GM18519 (cell line): Measurements from ENCODE around the gene GAL.
"Not testable (repeated sequence)": the region's sequence is repeated elsewhere in the genome, so short reads cannot be mapped to it uniquely, and the experiment has no call there.

Experiments used
- ATAC-seq: cut with Tn5 transposase; IDR thresholded peaks from one replicate; pipeline ENCODE4 v1.9.1; 2021; ENCODE audit warnings: mild to moderate bottlenecking, moderate library complexity; ENCODE audit not compliant: unreplicated experiment, low FRiP score

GAL gene

DNA sequence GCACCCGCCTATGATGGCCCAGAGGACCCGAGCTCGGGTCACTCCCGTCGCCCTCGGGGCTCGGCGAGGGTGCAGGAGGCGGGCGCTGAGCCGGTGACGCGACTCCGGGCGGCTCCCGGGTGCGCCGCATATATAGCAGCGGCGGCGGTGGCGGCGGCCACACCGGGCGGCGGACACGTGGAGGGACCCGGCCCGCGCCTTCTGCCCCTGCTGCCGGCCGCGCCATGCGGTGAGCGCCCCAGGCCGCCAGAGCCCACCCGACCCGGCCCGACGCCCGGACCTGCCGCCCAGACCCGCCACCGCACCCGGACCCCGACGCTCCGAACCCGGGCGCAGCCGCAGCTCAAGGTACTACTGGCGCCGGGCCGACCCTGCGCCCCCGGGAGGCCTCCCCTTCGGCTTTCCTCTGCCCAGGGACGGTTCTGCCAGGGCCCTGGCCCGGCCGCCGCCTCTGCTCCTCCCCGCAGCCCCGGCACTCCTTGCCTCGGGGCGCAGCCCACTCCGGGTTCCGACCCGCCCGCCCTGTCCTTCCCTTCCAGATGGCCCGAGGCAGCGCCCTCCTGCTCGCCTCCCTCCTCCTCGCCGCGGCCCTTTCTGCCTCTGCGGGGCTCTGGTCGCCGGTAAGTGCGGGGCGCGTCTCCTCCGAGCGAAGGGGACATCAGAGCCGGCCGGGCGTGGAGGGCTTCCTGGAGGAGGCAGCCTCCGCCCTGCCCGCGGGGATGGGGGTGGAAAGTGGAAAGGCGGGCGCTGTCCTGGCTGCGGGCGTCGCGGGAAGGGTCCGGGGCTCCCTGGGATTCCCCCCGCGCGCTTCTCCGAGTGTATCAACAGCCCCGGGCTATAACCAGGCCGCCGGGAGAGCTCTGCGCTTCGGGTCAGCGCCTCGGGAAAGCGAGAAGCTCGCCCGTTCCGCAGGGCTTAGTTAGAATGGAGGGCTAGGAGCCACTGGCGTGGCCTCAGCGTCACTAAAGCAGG lies at the start of gene GAL:
Gene GAL (plus strand): TSS at position 160 of the 972 bp plus-strand sequence. CDS start 380 bp downstream, at position 540.
- no peak for ATAC-seq

- ATAC-seq, result not testable (repeated sequence)
Observed at GRCh38 chr11:68634606-68635005, 49.7 kb upstream of the GAL start.

DNA sequence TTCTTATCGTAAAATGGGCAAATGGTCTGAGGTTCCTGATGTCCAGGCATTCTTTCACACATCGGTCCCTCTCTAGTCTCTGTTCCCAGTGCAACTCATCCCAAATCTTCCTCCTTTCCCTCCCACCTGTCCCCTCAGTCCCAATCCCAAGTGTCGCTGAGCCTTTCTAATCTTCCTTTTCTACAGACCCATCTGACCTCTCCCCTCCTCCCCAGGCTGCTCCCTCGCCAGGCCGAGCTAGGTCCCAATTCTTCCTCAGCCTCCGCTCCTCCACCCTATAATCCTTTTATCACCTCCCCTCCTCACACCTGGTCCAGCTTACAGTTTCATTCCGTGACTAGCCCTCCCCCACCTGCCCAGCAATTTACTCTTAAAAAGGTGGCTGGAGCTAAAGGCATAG lies 49.2 kb upstream of the GAL start:
- ATAC-seq, result not testable (repeated sequence)

DNA sequence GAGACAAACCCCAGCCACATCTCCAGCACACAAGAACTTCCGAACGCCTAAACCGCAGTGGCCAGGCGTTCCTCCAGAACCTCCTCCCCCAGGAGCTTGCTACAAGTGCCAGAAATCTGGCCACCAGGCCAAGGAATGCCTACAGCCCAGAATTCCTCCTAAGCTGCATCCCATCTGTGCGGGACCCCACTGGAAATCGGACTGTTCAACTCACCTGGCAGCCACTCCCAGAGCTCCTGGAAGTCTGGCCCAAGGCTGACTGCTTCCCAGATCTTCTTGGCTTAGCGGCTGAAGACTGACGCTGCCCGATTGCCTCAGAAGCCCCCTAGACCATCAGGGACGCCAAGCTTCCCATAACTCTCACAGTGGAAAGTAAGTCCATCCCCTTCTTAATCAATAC lies 48.5 kb upstream of the GAL start:
- ATAC-seq, result not testable (repeated sequence)

GRCh38 chr11:68639322-68639721 lies 45.0 kb upstream of the GAL start:
- ATAC-seq, result not testable (repeated sequence)

DNA sequence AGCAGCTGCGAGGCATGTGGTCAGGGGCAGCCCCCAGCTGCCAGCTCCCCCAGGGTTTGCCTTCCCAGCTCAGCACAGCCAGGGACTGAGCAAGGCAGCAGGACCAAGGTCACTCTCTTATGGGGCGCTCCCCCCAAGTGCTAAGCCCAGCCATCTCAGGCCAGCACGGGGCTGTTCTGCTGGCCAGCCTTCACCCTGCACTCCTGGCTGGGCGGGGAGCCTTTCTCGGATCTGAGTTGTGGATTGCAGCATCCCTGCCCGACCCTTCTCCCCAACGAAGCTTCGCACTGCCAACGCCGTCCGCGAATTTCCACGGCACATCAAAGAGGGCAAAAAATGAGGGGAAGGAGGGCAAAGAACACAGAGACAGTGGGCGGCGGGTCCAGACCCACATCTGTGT lies 42.5 kb upstream of the GAL start:
- no peak for ATAC-seq

DNA sequence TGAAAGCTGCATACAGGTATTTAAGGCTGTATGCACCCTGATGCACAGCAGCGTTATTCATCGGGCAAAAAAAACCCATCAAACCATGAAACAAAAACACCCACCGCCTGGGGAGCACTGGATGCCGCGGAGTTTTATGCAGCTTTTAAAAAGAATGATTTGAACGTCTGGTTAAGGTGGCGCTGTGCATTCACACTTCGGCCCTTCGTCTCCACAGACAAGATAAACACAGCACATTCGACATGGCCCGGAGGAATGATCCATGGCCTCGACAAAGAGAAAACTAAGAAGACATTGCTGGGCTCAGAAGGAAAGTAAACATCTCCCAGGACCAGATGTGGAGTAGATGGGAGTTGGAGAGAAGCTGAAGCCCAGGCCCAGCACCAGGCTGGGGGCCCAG lies 40.8 kb upstream of the GAL start:
- no peak for ATAC-seq

GRCh38 chr11:68646832-68647231 lies 37.5 kb upstream of the GAL start:
- no peak for ATAC-seq

DNA sequence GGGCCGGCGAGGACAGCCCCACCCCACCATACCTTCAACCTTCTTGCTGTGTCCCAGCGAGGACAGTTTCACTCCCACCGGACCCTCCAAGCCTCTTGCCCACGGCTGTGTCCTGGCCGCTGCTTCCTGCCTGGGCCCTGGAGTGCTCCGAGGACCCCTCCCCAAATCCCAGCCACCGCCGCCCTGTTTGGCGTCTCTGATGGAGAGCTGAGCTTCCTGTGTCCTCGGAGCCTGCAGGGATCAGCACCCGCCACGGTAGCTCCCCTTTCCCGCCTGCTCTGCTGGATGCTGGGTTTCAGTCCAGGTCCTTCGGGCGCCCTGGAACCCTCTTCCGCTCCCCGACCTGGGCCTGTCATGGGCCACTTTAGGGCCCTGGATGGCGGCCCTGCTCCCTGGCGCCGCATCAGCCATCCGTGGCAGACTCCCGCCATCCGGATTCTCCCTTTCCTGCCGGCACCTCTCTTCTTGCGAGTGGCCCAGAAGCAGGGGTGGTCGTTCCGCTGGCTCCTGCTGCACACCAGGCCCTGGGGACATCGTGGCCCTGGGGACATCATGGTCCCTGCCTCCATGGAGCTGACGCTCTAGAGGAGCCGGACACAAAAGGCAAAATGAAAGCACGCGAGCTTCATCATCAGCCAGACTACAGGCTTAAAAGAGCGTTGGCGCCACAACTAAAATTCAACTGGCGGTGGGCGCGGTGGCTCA lies 34.3 kb upstream of the GAL start:
- no peak for ATAC-seq

- no peak for ATAC-seq
Observed at GRCh38 chr11:68650801-68651200, 33.5 kb upstream of the GAL start.

- ATAC-seq, result no peak
Observed at GRCh38 chr11:68651208-68651984, 32.9 kb upstream of the GAL start.

DNA sequence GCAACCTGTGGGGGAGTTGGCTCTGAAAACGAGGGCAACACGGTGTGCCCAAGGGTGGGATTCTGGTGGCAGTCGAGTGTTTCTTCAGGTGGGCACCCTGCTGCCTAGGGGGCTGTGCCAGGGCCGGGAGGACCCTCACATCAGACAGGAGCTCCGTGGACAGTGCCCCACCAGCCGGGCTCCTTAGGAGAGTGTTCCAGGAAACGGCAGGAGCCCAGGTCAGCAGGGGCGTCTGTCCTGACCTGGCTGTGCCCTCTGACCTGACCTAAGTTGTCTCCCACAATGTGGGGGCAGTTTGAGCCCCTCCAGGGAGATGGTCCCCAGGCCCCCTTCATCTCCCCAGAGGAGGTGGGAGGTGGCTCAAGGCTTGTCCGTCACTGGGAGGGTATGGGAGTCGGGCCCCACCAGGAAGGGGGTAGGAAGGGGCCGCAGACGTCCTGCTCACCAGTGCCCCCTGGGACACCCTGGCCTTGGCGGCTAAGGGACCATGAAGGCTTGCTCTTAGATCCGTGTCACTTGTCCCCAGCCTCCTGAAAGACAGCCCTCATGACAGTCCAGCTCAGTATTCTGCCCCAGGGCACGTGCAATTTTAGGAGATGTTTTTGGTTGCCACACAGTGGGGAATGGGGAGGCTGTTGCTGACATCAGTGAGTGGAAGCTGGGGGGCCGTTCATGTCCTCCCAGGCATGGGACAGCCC lies 32.2 kb upstream of the GAL start:
- ATAC-seq, result no peak

- ATAC-seq, result no peak
Observed at GRCh38 chr11:68652683-68653156, 31.6 kb upstream of the GAL start.

DNA sequence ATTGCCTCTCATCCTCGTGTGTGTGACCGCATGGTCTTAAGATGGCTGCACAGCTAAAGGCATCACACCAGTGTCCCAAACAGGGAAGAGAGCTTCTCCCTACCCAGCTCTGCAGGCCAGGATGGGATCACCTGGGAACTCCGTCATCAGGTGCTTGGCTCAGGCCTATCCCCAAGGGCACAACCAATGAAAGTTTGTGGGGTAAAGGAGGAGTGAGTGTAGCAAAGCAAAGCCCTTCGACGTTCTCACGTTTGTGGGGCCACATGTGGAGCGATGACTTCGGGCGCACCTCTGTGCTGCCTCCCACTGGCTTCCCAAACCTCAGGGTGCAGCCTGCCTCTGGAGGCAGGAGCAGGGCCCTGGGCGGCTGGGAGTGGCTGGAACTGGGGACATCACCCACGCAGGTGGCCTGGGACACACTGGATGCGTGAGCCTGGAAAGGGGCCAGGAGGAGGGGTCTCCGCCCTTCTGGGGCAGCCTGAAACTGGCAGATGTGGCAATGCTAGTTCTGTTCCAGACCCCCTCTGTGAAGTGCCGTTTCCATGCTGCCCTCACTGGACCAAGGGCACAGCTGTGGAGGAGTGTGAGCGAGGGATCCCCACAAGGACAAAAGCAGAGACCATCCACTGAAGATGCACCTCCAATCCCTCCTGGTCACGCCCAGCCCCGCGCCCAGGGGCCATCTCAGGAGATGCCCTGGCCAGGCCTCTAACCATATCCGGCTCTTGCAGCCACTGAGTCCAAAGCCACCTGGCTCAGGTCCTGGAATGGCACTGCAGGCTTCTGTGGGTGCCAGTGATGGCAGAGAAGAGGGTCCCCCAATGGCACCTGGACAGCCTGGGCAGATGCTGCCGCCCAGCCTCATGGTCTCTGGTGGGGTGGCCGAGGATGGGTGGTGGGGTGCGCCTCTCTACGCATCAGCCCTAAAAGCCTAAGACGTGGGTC lies 30.6 kb upstream of the GAL start:
- ATAC-seq, result no peak

DNA sequence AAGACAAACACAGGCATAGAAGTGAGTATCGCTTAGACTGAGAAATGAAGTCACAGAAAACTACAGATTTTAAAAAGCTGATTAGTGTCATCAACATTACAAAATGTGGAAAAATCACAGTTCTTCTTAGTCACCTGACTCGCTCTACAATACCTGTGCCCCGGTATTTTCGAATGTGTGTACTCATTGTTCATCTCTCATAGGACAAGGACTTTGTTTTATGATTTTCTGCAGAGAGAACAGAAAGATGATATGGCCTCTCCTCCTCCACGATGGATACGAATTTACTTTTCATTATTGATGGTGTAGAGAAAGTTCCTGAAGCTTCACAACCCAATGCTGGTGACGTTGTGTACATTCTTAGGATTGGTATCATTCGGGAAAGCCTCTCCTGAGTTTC lies 29.4 kb upstream of the GAL start:
- ATAC-seq, result no peak

DNA sequence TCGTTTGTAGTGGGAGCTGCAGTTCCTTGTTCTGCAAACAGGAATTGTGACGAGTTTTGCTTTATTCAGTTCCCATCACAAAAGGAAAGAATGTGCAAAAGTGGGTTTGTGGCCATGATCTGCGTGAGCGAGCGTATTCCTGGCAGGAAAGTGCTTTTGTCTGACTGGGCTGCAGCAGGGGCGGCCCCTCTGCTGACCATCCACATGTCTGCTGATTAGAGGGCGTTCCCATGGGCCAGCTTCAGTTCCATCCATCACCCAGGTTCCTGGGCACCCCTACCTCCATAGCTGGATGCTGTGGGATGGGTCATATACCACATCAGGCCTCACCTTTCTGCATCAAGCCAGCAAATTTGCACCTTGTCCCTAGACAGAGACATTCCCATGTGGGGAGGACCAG lies 28.9 kb upstream of the GAL start:
- no peak for ATAC-seq

DNA sequence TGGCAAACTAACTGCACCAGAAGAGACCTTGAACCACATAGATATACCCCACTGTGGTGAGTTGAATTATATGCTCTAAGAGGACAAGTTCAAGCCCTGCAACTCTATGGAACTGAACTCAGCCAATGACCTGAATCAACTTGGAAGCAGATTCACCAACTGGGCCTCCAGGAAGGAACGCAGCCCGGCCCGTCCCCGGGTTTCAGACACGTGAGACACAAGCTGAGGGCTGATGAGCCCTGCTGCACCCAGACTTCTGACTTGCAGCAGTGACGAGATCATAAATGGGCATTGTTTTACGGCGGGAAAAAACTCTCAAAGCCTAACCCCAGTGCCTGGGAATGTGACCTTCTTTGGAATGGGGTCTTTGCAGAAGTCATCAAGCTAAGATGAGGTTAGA lies 28.5 kb upstream of the GAL start:
- ATAC-seq, result no peak

DNA sequence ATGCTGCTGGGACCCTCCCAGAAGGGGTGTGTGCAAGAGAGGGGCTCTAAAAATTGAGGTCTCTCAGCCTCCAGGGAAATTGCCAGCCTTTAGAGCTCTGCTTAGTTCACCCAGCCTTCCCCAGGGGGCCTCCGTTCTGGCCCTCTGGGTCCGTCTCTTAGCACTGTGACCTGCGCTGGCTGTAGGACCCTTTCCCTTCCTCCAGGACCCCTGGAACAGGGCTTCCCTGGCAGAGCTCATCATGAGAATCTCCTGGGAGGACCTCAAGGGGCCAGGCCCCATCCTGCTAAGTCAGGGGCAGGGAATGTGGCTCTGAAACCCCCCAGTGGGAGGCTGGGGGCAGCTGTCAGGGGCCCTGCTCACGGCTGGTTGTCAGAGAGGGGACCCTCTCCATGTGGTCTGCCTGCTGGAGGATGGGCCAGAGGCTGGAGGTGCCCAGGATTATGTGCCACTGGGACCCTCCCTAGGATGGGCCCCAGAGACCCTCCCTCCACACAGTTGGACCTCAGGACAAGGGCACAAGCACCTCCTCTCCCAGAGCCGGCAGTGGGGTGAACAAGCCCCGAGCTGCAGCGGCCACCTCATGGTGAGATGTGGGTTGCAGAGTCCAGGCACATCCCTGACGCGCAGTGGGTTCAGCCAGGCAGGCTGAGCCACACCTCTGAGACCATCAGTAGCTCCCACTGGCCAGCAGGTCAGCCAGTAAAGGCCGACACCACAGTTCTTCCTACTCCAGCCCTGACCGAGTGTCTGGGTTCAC lies 27.1 kb upstream of the GAL start:
- no peak for ATAC-seq
